GM12865 (cell line): ENCODE measurements around the gene NUDT8.
"Not testable (repeated sequence)": the region's sequence is repeated elsewhere in the genome, so short reads cannot be mapped to it uniquely, and the experiment has no call there.

Experiments
- DNase-seq: peaks from one replicate; pipeline ENCODE4 v3.0.0; 2010; ENCODE audit warnings: low read depth
- H3K4me3 ChIP-seq: 2 replicates; pipeline ENCODE4 v1.5.1; 2011; ENCODE audit warnings: mild to moderate bottlenecking, low read depth, low read length, control low read depth
- CTCF ChIP-seq: IDR thresholded peaks from 2 replicates; pipeline ENCODE4 v1.5.1; 2011; ENCODE audit warnings: low read length, control low read depth, low read depth, inconsistent platforms; ENCODE audit not compliant: insufficient read depth; ENCODE audit errors: missing control alignments

NUDT8 gene

GRCh38 chr11:67608486-67608885 is 21.3 kb downstream of the NUDT8 start:
- H3K4me3 ChIP-seq = no peak overlapping the region
- TF ChIP-seq CTCF = no peak
- no peak for DNase-seq

- TF ChIP-seq CTCF = no peak
These were observed 22.2 kb downstream of the NUDT8 start for GRCh38 chr11:67607507-67607906.

GRCh38 chr11:67606492-67607295 is 23.0 kb downstream of the NUDT8 start, which contains the start of gene NDUFV1:
Gene NDUFV1 (plus strand): TSS chr11:67606936. CDS start chr11:67607005, 69 bp downstream.
- H3K4me3 ChIP-seq = peak within 1 kb of the TSS; percentile 87
- peak; percentile 77 for TF ChIP-seq CTCF
- DNase-seq = peak; percentile 97

More at GRCh38 chr11:67607507-67607906, 22.2 kb downstream of the NUDT8 start:
- no peak for DNase-seq
- H3K4me3 ChIP-seq = peak overlapping the region; percentile 87

GRCh38 chr11:67606093-67606491 is 23.6 kb downstream of the NUDT8 start:
- TF ChIP-seq CTCF = no peak
- H3K4me3 ChIP-seq = peak overlapping the region; percentile 56
- no peak for DNase-seq

GRCh38 chr11:67605231-67606011 is 24.3 kb downstream of the NUDT8 start:
- H3K4me3 ChIP-seq = no peak overlapping the region
- no peak for DNase-seq
- no peak for TF ChIP-seq CTCF

- H3K4me3 ChIP-seq = no peak overlapping the region
- DNase-seq = no peak
- TF ChIP-seq CTCF = no peak
These were observed 24.9 kb downstream of the NUDT8 start for GRCh38 chr11:67604815-67605214.

GRCh38 chr11:67604119-67604518 is 25.6 kb downstream of the NUDT8 start:
- H3K4me3 ChIP-seq, DNase-seq: not testable (repeated sequence)
